Measurements from ENCODE around the gene HDAC2.
"Not testable (repeated sequence)": the region's sequence is repeated elsewhere in the genome, so short reads cannot be mapped to it uniquely, and the experiment has no call there.

The HDAC2 gene

DNA sequence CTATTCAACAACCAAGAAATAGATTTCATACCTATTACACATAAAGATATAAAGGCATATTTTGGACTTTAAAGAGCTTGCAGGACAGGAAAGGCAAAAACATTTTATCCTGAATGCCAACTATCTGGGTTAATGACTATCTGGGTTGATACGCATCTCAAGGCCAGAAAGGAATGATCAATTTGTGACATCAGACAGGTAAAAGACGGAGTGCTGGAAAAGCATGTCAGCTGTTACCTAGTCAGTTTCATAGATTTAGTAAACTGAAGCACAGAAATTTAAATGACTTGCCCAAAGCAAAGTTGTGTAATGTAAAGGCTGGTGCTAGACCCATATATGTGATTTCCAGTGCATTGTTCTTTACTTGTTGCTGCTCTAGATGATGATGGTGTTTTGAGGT is 36.8 kb downstream of the HDAC2 start:
- TF ChIP-seq, protein P1, sequence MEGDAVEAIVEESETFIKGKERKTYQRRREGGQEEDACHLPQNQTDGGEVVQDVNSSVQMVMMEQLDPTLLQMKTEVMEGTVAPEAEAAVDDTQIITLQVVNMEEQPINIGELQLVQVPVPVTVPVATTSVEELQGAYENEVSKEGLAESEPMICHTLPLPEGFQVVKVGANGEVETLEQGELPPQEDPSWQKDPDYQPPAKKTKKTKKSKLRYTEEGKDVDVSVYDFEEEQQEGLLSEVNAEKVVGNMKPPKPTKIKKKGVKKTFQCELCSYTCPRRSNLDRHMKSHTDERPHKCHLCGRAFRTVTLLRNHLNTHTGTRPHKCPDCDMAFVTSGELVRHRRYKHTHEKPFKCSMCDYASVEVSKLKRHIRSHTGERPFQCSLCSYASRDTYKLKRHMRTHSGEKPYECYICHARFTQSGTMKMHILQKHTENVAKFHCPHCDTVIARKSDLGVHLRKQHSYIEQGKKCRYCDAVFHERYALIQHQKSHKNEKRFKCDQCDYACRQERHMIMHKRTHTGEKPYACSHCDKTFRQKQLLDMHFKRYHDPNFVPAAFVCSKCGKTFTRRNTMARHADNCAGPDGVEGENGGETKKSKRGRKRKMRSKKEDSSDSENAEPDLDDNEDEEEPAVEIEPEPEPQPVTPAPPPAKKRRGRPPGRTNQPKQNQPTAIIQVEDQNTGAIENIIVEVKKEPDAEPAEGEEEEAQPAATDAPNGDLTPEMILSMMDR (conservative IDR thresholded peaks at IDR 0.05; ENCODE audit: low read depth, low read length) = no peak
- no peaks in the 10 kb centered on the region for H3K79me2 ChIP-seq (ENCODE audit: insufficient read depth, low read depth)
- H4K20me1 ChIP-seq (ENCODE audit: insufficient read depth) = no peaks in the 10 kb centered on the region
- H3K4me1 ChIP-seq (ENCODE audit: low read depth, poor library complexity, severe bottlenecking) = no peaks in the 10 kb centered on the region
- H3K27me3 ChIP-seq (ENCODE audit: insufficient read depth, low read depth) = no peaks in the 10 kb centered on the region
- no peak overlapping the region for H3K27ac ChIP-seq
- H2AFZ ChIP-seq (ENCODE audit: low read depth) = no peak overlapping the region
- H3K4me2 ChIP-seq = no peak overlapping the region
- no peaks in the 10 kb centered on the region for H3K36me3 ChIP-seq (ENCODE audit: insufficient read depth)
- H3K4me3 ChIP-seq (IDR thresholded peaks at IDR 0.05; ENCODE audit: insufficient read depth, low read depth, low read length) = no peak overlapping the region
- H3K9ac ChIP-seq = no peak overlapping the region

DNA sequence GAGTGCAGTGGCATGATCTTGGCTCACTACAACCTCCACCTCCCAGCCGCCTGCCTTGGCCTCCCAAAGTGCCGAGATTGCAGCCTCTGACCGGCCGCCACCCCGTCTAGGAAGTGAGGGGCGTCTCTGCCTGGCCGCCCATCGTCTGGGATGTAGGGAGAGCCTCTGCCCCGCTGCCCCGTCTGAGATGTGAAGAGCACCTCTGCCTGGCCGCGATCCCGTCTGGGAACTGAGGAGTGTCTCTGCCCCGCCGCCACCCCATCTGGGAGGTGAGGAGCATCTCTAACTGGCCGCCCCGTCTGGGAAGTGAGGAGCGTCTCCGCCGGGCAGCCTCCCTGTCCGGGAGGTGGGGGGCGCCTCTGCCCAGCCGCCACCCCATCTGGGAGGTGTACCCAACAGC is 39.0 kb downstream of the HDAC2 start:
- H3K36me3 ChIP-seq (ENCODE audit: insufficient read depth); H3K27ac ChIP-seq; H3K9ac ChIP-seq; H3K4me2 ChIP-seq; H4K20me1 ChIP-seq (ENCODE audit: insufficient read depth); H2AFZ ChIP-seq (ENCODE audit: low read depth); H3K79me2 ChIP-seq (ENCODE audit: insufficient read depth, low read depth); H3K4me3 ChIP-seq (IDR thresholded peaks at IDR 0.05; ENCODE audit: insufficient read depth, low read depth, low read length); H3K4me1 ChIP-seq (ENCODE audit: low read depth, poor library complexity, severe bottlenecking); H3K27me3 ChIP-seq (ENCODE audit: insufficient read depth, low read depth): not testable (repeated sequence)

DNA sequence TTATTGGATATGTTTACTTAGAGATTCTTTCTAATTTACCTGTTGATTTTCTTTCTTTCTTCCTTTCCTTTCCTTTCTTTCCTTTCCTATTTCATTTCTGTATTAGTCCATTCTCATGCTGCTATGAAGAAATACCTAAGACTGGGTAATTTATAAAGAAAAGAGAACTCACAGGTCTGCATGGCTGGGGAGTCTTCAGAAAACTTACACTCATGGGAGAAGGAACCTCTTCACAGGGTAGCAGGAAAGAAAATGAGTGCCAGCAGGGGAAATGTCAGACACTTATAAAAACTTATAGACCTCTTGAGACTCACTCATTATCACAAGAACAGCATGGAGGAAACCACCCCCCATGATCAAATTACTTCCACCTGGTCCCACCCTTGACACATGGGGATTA is 40.8 kb downstream of the HDAC2 start:
- no peak overlapping the region for H3K27ac ChIP-seq
- H4K20me1 ChIP-seq (ENCODE audit: insufficient read depth) = no peaks in the 10 kb centered on the region
- no peak overlapping the region for H3K4me3 ChIP-seq (IDR thresholded peaks at IDR 0.05; ENCODE audit: insufficient read depth, low read depth, low read length)
- TF ChIP-seq, protein P1 (conservative IDR thresholded peaks at IDR 0.05; ENCODE audit: low read depth, low read length) = no peak
- no peaks in the 10 kb centered on the region for H3K79me2 ChIP-seq (ENCODE audit: insufficient read depth, low read depth)
- no peaks in the 10 kb centered on the region for H3K4me1 ChIP-seq (ENCODE audit: low read depth, poor library complexity, severe bottlenecking)
- H2AFZ ChIP-seq (ENCODE audit: low read depth) = no peak overlapping the region
- no peaks in the 10 kb centered on the region for H3K27me3 ChIP-seq (ENCODE audit: insufficient read depth, low read depth)
- no peak overlapping the region for H3K4me2 ChIP-seq
- no peaks in the 10 kb centered on the region for H3K36me3 ChIP-seq (ENCODE audit: insufficient read depth)
- H3K9ac ChIP-seq = no peak overlapping the region

DNA sequence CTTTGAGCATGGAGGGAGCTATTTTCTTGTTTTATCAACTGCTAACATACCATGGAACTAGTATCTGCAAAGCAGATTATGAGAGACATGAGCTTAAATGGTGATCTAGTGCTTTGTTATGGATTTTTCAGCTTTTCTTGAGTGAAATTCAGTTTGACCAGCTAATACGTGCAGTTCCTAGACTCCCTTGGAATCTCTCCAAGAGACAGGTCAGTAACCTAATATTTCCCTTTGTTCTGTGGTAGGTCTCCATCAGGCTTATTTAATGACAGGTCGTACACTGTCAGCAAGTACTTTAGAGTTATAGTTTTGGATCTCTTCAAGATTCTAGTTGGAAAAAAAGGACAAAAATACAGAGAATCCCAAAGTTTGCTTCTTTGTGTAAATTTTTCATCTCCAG is 43.9 kb downstream of the HDAC2 start:
- TF ChIP-seq, protein P1 (conservative IDR thresholded peaks at IDR 0.05; ENCODE audit: low read depth, low read length) = no peak
- no peaks in the 10 kb centered on the region for H3K27me3 ChIP-seq (ENCODE audit: insufficient read depth, low read depth)
- no peak overlapping the region for H3K27ac ChIP-seq
- H4K20me1 ChIP-seq (ENCODE audit: insufficient read depth) = no peaks in the 10 kb centered on the region
- no peak overlapping the region for H3K4me2 ChIP-seq
- no peaks in the 10 kb centered on the region for H3K36me3 ChIP-seq (ENCODE audit: insufficient read depth)
- H3K4me3 ChIP-seq (IDR thresholded peaks at IDR 0.05; ENCODE audit: insufficient read depth, low read depth, low read length) = no peak overlapping the region
- H3K4me1 ChIP-seq (ENCODE audit: low read depth, poor library complexity, severe bottlenecking) = no peaks in the 10 kb centered on the region
- no peak overlapping the region for H2AFZ ChIP-seq (ENCODE audit: low read depth)
- H3K9ac ChIP-seq = no peak overlapping the region
- H3K79me2 ChIP-seq (ENCODE audit: insufficient read depth, low read depth) = no peaks in the 10 kb centered on the region

DNA sequence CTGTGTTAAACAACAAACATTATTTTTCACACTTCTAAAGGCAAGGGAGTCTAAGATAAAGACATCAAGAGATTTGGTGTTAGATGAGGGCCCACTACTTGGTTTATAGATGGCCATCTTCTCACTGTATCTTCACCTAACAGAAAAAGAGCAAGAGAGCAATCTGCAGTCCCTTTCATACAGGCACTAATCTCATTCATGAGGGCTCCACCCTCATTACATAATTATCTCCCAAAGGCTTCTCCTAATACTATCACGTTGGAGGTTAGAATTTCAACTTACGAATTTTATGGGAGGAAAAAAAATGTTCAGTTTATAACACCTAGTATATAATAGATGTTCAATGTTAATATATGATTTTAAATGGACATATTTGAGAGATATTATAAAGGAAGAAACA is 45.6 kb downstream of the HDAC2 start:
- H3K27ac ChIP-seq = no peak overlapping the region
- no peaks in the 10 kb centered on the region for H3K79me2 ChIP-seq (ENCODE audit: insufficient read depth, low read depth)
- H3K36me3 ChIP-seq (ENCODE audit: insufficient read depth) = no peaks in the 10 kb centered on the region
- H4K20me1 ChIP-seq (ENCODE audit: insufficient read depth) = no peaks in the 10 kb centered on the region
- no peaks in the 10 kb centered on the region for H3K27me3 ChIP-seq (ENCODE audit: insufficient read depth, low read depth)
- H3K4me1 ChIP-seq (ENCODE audit: low read depth, poor library complexity, severe bottlenecking) = no peaks in the 10 kb centered on the region
- TF ChIP-seq, protein P1 (conservative IDR thresholded peaks at IDR 0.05; ENCODE audit: low read depth, low read length) = no peak
- no peak overlapping the region for H3K4me2 ChIP-seq
- no peak overlapping the region for H3K9ac ChIP-seq
- no peak overlapping the region for H2AFZ ChIP-seq (ENCODE audit: low read depth)
- H3K4me3 ChIP-seq (IDR thresholded peaks at IDR 0.05; ENCODE audit: insufficient read depth, low read depth, low read length) = no peak overlapping the region
